ENCODE measurements around the gene PRRC2B. TPM values are rescaled to one million over a fixed set of nuclear protein-coding genes. Genes with fewer than 3 reads are reported as not detected.

The PRRC2B gene
- total and polyA plus RNA-seq, 2 of the 13 experiments (the other 11 are each of a cell fraction or from before 2014, with no cell fraction given), result 20.8 to 37.4 TPM

DNA sequence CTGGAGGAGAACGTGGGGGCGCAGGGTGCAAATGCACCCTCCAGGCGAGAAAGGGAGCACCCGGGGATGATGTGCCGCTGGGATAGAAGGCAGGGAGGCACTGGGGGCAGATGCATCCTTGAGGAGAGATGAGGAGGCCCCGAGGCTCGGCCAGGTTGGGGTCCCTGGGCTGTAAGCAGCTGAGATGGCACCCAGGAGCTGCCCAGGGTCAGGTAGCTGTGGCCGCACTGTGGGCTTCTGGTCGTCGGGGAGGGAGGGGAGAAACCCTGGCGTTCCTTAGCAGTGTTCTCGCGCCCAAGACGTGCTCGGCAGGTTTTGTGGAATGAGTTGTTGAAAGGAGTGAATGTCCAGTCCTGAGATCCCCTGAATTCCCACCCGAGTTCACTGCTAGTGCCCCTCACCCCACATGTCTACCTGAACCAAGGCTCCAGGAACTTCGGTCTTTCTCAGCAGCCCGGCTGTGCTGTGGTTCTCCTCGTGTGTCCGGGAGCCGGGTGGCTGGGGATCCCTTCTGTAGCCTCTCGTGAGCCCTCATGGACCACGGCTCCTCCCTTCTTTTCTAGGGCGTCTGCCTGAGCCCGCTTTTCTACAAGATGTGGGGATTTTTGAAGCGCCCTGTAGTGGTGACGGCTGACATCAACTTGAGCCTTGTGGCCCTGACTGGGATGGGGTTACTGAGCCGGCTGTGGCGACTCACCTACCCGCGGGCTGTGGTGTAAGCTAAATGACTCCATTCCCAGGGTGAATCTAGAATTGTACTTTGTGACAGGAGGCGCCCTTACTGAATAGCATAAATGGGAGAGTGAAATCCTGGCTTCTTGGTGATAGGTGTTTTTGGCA, 110.0 kb downstream of the PRRC2B start (continued):
- TF ChIP-seq ZNF691 (CRISPR knock-in tag; IDR thresholded peaks at IDR 0.05; ENCODE audit: borderline replicate concordance, low read depth) (0 out of 2 replicates have a peak, but pooled peaks have one; percentile 15), HES4 (CRISPR knock-in tag; IDR thresholded peaks at IDR 0.05; ENCODE audit: borderline replicate concordance) (no peak), MED1 (CRISPR knock-in tag; IDR thresholded peaks at IDR 0.05) (no peak), ZMYM3 (CRISPR knock-in tag; IDR thresholded peaks at IDR 0.05) (no peak), HIC2 (CRISPR knock-in tag; IDR thresholded peaks at IDR 0.05; ENCODE audit: low read depth) (0 out of 2 replicates have a peak, but pooled peaks have one; percentile 19), ZNF552 (CRISPR knock-in tag; IDR thresholded peaks at IDR 0.05; ENCODE audit: borderline replicate concordance) (no peak), SNRNP70 (IDR thresholded peaks at IDR 0.05; ENCODE audit: low read depth, low read length) (no peak), GPN1 (CRISPR knock-in tag; IDR thresholded peaks at IDR 0.05; ENCODE audit: borderline replicate concordance) (no peak), ZNF276 (CRISPR knock-in tag; IDR thresholded peaks at IDR 0.05; ENCODE audit: low read depth) (no peak), ZNF382 (CRISPR knock-in tag; IDR thresholded peaks at IDR 0.05; ENCODE audit: borderline replicate concordance) (no peak), ZBTB46 (CRISPR knock-in tag; IDR thresholded peaks at IDR 0.05; ENCODE audit: borderline replicate concordance) (no peak), ZNF337 (CRISPR knock-in tag; IDR thresholded peaks at IDR 0.05; ENCODE audit: borderline replicate concordance, low read depth) (no peak), RBM22 (optimal IDR thresholded peaks at IDR 0.05; ENCODE audit: low read length) (no peak), ERF (CRISPR knock-in tag; IDR thresholded peaks at IDR 0.05) (no peak), ZNF781 (CRISPR knock-in tag; IDR thresholded peaks at IDR 0.05; ENCODE audit: borderline replicate concordance, not compliant biosample characterization) (no peak), PHF8 (CRISPR knock-in tag; IDR thresholded peaks at IDR 0.05) (no peak), ZSCAN9 (CRISPR knock-in tag; IDR thresholded peaks at IDR 0.05; ENCODE audit: borderline replicate concordance) (no peak)
- TF ChIP-seq, protein P1, sequence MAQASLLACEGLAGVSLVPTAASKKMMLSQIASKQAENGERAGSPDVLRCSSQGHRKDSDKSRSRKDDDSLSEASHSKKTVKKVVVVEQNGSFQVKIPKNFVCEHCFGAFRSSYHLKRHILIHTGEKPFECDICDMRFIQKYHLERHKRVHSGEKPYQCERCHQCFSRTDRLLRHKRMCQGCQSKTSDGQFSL (CRISPR knock-in tag; IDR thresholded peaks at IDR 0.05), result no peak
- TF ChIP-seq, protein P2, sequence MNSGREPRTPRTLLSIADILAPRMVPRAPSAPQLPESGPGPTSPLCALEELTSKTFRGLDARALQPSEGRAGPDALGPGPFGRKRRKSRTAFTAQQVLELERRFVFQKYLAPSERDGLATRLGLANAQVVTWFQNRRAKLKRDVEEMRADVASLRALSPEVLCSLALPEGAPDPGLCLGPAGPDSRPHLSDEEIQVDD (CRISPR knock-in tag; IDR thresholded peaks at IDR 0.05; ENCODE audit: borderline replicate concordance), result no peak
- TF ChIP-seq, protein P3, sequence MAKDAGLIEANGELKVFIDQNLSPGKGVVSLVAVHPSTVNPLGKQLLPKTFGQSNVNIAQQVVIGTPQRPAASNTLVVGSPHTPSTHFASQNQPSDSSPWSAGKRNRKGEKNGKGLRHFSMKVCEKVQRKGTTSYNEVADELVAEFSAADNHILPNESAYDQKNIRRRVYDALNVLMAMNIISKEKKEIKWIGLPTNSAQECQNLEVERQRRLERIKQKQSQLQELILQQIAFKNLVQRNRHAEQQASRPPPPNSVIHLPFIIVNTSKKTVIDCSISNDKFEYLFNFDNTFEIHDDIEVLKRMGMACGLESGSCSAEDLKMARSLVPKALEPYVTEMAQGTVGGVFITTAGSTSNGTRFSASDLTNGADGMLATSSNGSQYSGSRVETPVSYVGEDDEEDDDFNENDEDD (CRISPR knock-in tag; IDR thresholded peaks at IDR 0.05; ENCODE audit: borderline replicate concordance), result no peak
